Transverse colon (tissue), 4 donors: Measurements from ENCODE around the gene DLL4.

Experiments
- CTCF ChIP-seq, 5 experiments: fragments of 200-600 bp in 3 of 5; fragments of 450-650 bp in 2 of 5; sonication (generic) in 3 of 5; IDR thresholded peaks; 1 replicate in 2 of 5; 2 replicates in 3 of 5; pipeline ENCODE4 v1.5.1; 2016 to 2017; ENCODE audit warnings: antibody characterized with exemption in 5 of 5, inconsistent platforms in 3 of 5, mild to moderate bottlenecking in 2 of 5, moderate library complexity in 1 of 5
- POLR2A ChIP-seq: fragments of 450-650 bp; IDR thresholded peaks from one replicate; pipeline ENCODE4 v1.6.1; 2016; ENCODE audit warnings: antibody characterized with exemption, mild to moderate bottlenecking, moderate library complexity
- POLR2AphosphoS5 ChIP-seq, 3 donors: sonication (generic); formaldehyde crosslinking; IDR thresholded peaks; one replicate each; pipeline ENCODE4 v1.6.1; 2016; ENCODE audit warnings: antibody characterized with exemption in 3 of 3

- TF ChIP-seq CTCF (IDR thresholded peaks at IDR 0.05), result no peak
- TF ChIP-seq POLR2A, result no peak
- no peak for TF ChIP-seq POLR2AphosphoS5 (IDR thresholded peaks at IDR 0.05)
These were observed 6.5 kb upstream of the DLL4 start for GRCh38 chr15:40922608-40923005.
